Stimulated activated CD8-positive, alpha-beta memory T cell treated with anti-CD3 and anti-CD28 coated beads, Interleukin-4, amount 100 ng/mL, for 48 hours (primary cell): ENCODE measurements around the gene PPM1N.

Experiments used
- DNase-seq: peaks from one replicate; pipeline ENCODE4 v3.0.0-alpha.2; 2020

The PPM1N gene

DNA sequence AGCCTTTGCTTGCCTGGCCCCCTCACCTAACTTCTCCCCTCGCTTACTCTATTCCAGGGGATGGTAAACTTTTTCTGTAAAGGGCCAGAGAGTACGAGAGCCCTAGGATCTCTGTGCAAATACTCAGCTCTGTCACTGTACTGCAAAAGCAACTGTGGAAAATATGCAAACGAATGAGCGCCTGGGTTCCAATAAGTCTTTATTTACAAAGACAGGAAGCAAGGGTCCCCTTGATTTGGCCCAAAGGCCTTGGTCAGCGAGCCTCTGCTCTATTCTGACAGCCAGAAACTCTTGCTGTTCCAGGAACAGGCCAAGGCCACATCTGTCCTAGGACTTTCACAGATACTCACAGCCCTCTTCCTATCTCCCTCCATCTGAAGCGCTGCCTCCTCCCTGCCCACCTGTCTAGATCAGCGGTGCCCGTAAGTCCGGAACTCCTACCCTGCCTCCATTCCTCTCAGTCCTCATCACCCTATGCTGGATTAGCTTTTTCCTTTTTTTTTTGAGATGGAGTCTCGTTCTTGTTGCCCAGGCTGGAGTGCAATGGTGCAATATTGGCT is 49.0 kb downstream of the PPM1N start:
- DNase-seq: no peak

- DNase-seq: no peak
These were observed 49.8 kb downstream of the PPM1N start for GRCh38 chr19:45547965-45548609.
